SK-N-SH (cell line): ENCODE data around the gene C1RL. TPM values are rescaled to one million over a fixed set of nuclear protein-coding genes. Genes with fewer than 3 reads are reported as not detected.
"Not testable (repeated sequence)": the region's sequence is repeated elsewhere in the genome, so short reads cannot be mapped to it uniquely, and the experiment has no call there.

Experiments used
- CTCF ChIA-PET: fragments of 300-600, 350-600 bp; formaldehyde crosslinking; extraction: SDS; loops from one replicate; lab custom pipeline; 2021; lab: Yijun Ruan, JAX
- POLR2A ChIA-PET: fragments of 350-600 bp; sonication (Branson Sonifier 250); formaldehyde crosslinking; extraction: SDS; loops from one replicate; lab custom pipeline; 2020; ENCODE audit warnings: antibody characterized with exemption, inconsistent platforms; lab: Yijun Ruan, JAX
- DNase-seq: peaks from one replicate; pipeline ENCODE4 v3.0.0; 2012
- H2AFZ ChIP-seq: fragments of 200-600 bp; sonication (generic); 2 replicates; pipeline ENCODE4 v1.8.1; 2016; ENCODE audit warnings: antibody characterized with exemption, mild to moderate bottlenecking, low read depth
- H3F3A ChIP-seq: fragments of 200-600 bp; sonication (generic); replicated peaks from 2 replicates; pipeline ENCODE3; 2016; ENCODE audit warnings: antibody characterized with exemption, mild to moderate bottlenecking; ENCODE audit not compliant: insufficient read depth
- H3K27ac ChIP-seq, 2 experiments: fragments of 200-500 bp in 1 of 2; fragments of 200-600 bp in 1 of 2; sonication (Bioruptor generic) in 1 of 2; sonication (generic), shearing (Covaris generic) in 1 of 2; 2 replicates each; pipeline versions ENCODE4 v1.5.1 to v1.6.1; 2014 to 2016; ENCODE audit warnings: low read depth in 2 of 2, inconsistent platforms in 1 of 2, low read length in 1 of 2, mild to moderate bottlenecking in 1 of 2, mixed read lengths in 1 of 2
- H3K27me3 ChIP-seq: fragments of 200-600 bp; sonication (generic), shearing (Covaris generic); 2 replicates; pipeline ENCODE4 v1.6.1; 2016; ENCODE audit warnings: mixed run types; ENCODE audit not compliant: insufficient read depth
- H3K36me3 ChIP-seq, 2 experiments: fragments of 200-500 bp in 1 of 2; fragments of 200-600 bp in 1 of 2; sonication (Bioruptor generic) in 1 of 2; sonication (generic) in 1 of 2; replicated peaks in 1 of 2; 2 replicates each; pipeline versions ENCODE3 to v1.5.1; 2014 to 2016; ENCODE audit warnings: low read length in 1 of 2, mild to moderate bottlenecking in 1 of 2; ENCODE audit not compliant: insufficient read depth in 2 of 2, control insufficient read depth in 1 of 2
- H3K4me1 ChIP-seq, 2 experiments: fragments of 200-500 bp in 1 of 2; fragments of 200-600 bp in 1 of 2; sonication (Bioruptor generic) in 1 of 2; sonication (generic), shearing (Covaris generic) in 1 of 2; 2 replicates each; pipeline versions ENCODE4 v1.5.1 to v1.6.1; 2014 to 2016; ENCODE audit warnings: low read depth in 1 of 2, low read length in 1 of 2, mixed run types in 1 of 2; ENCODE audit not compliant: insufficient read depth in 2 of 2, control insufficient read depth in 1 of 2
- H3K4me2 ChIP-seq: fragments of 200-600 bp; sonication (generic), shearing (Covaris generic); 2 replicates; pipeline ENCODE4 v1.6.1; 2017; ENCODE audit warnings: mixed run types
- H3K4me3 ChIP-seq, 2 experiments: fragments of 200-500 bp in 1 of 2; fragments of 200-600 bp in 1 of 2; sonication (Bioruptor generic) in 1 of 2; sonication (generic), shearing (Covaris generic) in 1 of 2; 2 replicates each; pipeline versions ENCODE4 v1.5.1 to v1.8.1; 2014 to 2016; ENCODE audit warnings: low read depth in 2 of 2, inconsistent platforms in 1 of 2, low read length in 1 of 2, mild to moderate bottlenecking in 1 of 2, mixed read lengths in 1 of 2, moderate library complexity in 1 of 2
- H3K79me2 ChIP-seq: fragments of 200-600 bp; sonication (generic); 2 replicates; pipeline ENCODE4 v1.8.1; 2017; ENCODE audit warnings: mild to moderate bottlenecking; ENCODE audit not compliant: insufficient read depth
- H3K9ac ChIP-seq: fragments of 200-600 bp; sonication (generic); 2 replicates; pipeline ENCODE4 v1.6.1; 2017; ENCODE audit warnings: mixed run types
- H3K9me2 ChIP-seq: fragments of 200-600 bp; sonication (generic); 2 replicates; pipeline ENCODE4 v1.6.1; 2017; ENCODE audit warnings: mixed run types
- H3K9me3 ChIP-seq: fragments of 200-600 bp; sonication (generic); 2 replicates; pipeline ENCODE4 v1.6.1; 2017; ENCODE audit warnings: mixed run types, mild to moderate bottlenecking, moderate library complexity
- H4K20me1 ChIP-seq: fragments of 200-600 bp; sonication (generic); 2 replicates; pipeline ENCODE4 v1.6.1; 2017; ENCODE audit warnings: mild to moderate bottlenecking, mixed run types; ENCODE audit not compliant: insufficient read depth
- CHD2 ChIP-seq: fragments of 150-350 bp; IDR thresholded peaks from 2 replicates; pipeline ENCODE4 v1.6.1; 2018; ENCODE audit warnings: low read length; ENCODE audit not compliant: partially characterized antibody
- CTCF ChIP-seq: fragments of 200-600 bp; sonication (generic); IDR thresholded peaks from 2 replicates; pipeline ENCODE4 v1.6.1; 2017; ENCODE audit warnings: antibody characterized with exemption, mild to moderate bottlenecking, moderate library complexity
- FOXJ3 ChIP-seq: sonication (generic); formaldehyde crosslinking; IDR thresholded peaks from 2 replicates; pipeline ENCODE4 v1.5.1; 2020; ENCODE audit warnings: mild to moderate bottlenecking, missing genetic modification reagents
- FOXM1 ChIP-seq: IDR thresholded peaks from 2 replicates; pipeline ENCODE4 v1.4.0; 2012; ENCODE audit warnings: low read depth, mild to moderate bottlenecking
- GABPA ChIP-seq: IDR thresholded peaks from 2 replicates; pipeline ENCODE4 v1.4.0; 2012; ENCODE audit warnings: low read depth, mild to moderate bottlenecking
- JUND ChIP-seq: IDR thresholded peaks from 2 replicates; pipeline ENCODE4 v1.4.0; 2012
- NFIC ChIP-seq: IDR thresholded peaks from 2 replicates; pipeline ENCODE4 v1.4.0; 2012; ENCODE audit warnings: borderline replicate concordance
- NRF1 ChIP-seq: IDR thresholded peaks from 2 replicates; pipeline ENCODE4 v1.6.1; 2012; ENCODE audit warnings: low read depth, mild to moderate bottlenecking, low read length
- POLR2AphosphoS5 ChIP-seq: IDR thresholded peaks from 2 replicates; pipeline ENCODE4 v1.6.1; 2012; ENCODE audit warnings: low read depth, low read length
- REST ChIP-seq: IDR thresholded peaks from 2 replicates; pipeline ENCODE4 v1.6.1; 2012; ENCODE audit warnings: mild to moderate bottlenecking, low read depth, low read length, moderate library complexity
- RXRA ChIP-seq: IDR thresholded peaks from 2 replicates; pipeline ENCODE4 v1.4.0; 2012; ENCODE audit warnings: low read depth, mild to moderate bottlenecking, borderline replicate concordance
- TAF1 ChIP-seq: IDR thresholded peaks from 2 replicates; pipeline ENCODE4 v1.6.1; 2012; ENCODE audit warnings: low read depth, mild to moderate bottlenecking, low read length, moderate library complexity, borderline replicate concordance
- TCF12 ChIP-seq: IDR thresholded peaks from 2 replicates; pipeline ENCODE4 v1.4.0; 2012
- YY1 ChIP-seq: IDR thresholded peaks from 2 replicates; pipeline ENCODE4 v1.4.0; 2012; ENCODE audit warnings: low read depth, mild to moderate bottlenecking
- WGBS: methylation state at CpG from one replicate; pipeline ENCODE4 v1.1.6; 2017; ENCODE audit warnings: low lambda C conversion rate; 5-methylcytosine and 5-hydroxymethylcytosine counted together
- polyA plus RNA-seq, 3 experiments: library from polyadenylated mRNA; depleted of rRNA; stranded (reverse); fragments of >200 nt; gene quantifications; 2 replicates each; pipeline ENCODE4 v1.2.3, GENCODE V29; 2012
- TF ChIP-seq, protein P1 (sequence below): IDR thresholded peaks from 2 replicates; pipeline ENCODE4 v1.4.0; 2012; ENCODE audit warnings: low read depth, borderline replicate concordance

C1RL gene
- polyA plus RNA-seq, 1 of the 3 experiments (the other 2 are of a cell fraction), result 8.3 TPM

- Histone ChIP-seq H3K4me3 (peak overlapping the region; percentile 55 to 56), H3K27me3 (no peaks in the 10 kb centered on the region), H3K4me2 (peak overlapping the region; percentile 80), H3F3A (no peaks in the 10 kb centered on the region), H4K20me1 (no peaks in the 10 kb centered on the region), H3K36me3 (peaks cover 0 to 5% of the 10 kb centered on the region in 2 experiments), H3K9ac (peak overlapping the region; percentile 83; the same call in 1 of the 2 replicates), H3K9me3 (0 out of 2 replicates have a peak, but pooled peaks cover 6% of the 10 kb centered on the region)
- POLR2A ChIA-PET, result interaction anchor here (2.7 kb wide), 1 partner anchor 164 kb away, joined by 20 read pairs; the partner anchor contains the start of genes C12orf57 and RNU7-1
- CTCF ChIA-PET, result interaction anchor here (0.6 to 3.9 kb wide), 10 partner anchors 8 to 163 kb away, joined by 3 to 28 read pairs (median 7); partner anchors contain the start of genes C12orf57, C1R, C1S and LPCAT3
- TF ChIP-seq TCF12, result no peak
- no peak for TF ChIP-seq CHD2
- TF ChIP-seq, all 33 proteins: peak for 0
- Histone ChIP-seq H3K27ac (peak overlapping the region; percentile 61 to 83; a peak in 3 of 4 replicates), H3K9me2 (no peaks in the 10 kb centered on the region), H3K4me1 (peaks cover 0 to 15% of the 10 kb centered on the region in 2 experiments; a peak in 1 of 4 replicates), H3K79me2 (no peaks in the 10 kb centered on the region), H2AFZ (no peak overlapping the region)
- 67% methylated on average over 3 of the region's 3 CpGs for WGBS
- no peak for DNase-seq
Observed at GRCh38 chr12:7107636-7108002, 1.4 kb downstream of the C1RL start.

- not testable (repeated sequence) for H3K9me3 ChIP-seq, H3K9ac ChIP-seq, H3K4me2 ChIP-seq, H3K79me2 ChIP-seq, H4K20me1 ChIP-seq, H3F3A ChIP-seq, H3K27ac ChIP-seq, H2AFZ ChIP-seq, H3K36me3 ChIP-seq, H3K9me2 ChIP-seq, DNase-seq, H3K4me3 ChIP-seq, H3K27me3 ChIP-seq
- 95% methylated on average over 5 of the region's 5 CpGs for WGBS
- ChIA-PET CTCF (interaction anchor here (0.6 to 3.9 kb wide), 7 partner anchors 11 to 163 kb away, joined by 3 to 28 read pairs (median 9); partner anchors contain the start of genes C12orf57, C1R, C1S and RNU7-1), POLR2A (interaction anchor here (2.7 kb wide), 1 partner anchor 163 kb away, joined by 20 read pairs; the partner anchor contains the start of genes C12orf57 and RNU7-1)
- peaks cover 0 to 15% of the 10 kb centered on the region in 2 experiments; a peak in 1 of 4 replicates for H3K4me1 ChIP-seq
Observed at GRCh38 chr12:7107181-7107580, 1.8 kb downstream of the C1RL start.

DNA sequence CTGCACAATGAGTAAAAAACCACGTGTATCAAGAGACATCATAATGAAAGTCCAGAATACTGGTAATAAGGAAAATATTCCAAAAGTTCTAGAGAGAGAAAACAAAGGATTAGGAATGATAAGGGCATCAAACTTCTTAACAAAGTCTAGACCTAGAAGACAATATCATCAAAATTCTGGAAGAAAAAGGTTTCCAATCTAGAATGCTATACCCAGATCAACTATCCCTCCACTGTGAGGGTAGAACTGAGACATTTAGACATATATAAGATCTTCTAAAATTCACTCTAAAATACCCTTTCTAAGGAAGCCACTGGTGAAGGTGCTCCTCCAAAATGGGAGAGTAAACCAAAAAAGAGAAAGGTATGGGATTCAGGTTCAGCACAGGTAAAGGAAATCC lies 2.9 kb downstream of the C1RL start:
- H3F3A ChIP-seq, result no peaks in the 10 kb centered on the region
- WGBS, result 27% methylated on average over 1 of the region's 1 CpG
- H3K36me3 ChIP-seq, result peaks cover 0 to 5% of the 10 kb centered on the region in 2 experiments
- no peak for DNase-seq
- ChIA-PET CTCF (interaction anchor here (0.7 to 3.9 kb wide), 4 partner anchors 13 to 484 kb away, joined by 3 to 28 read pairs (median 4); partner anchors contain the start of genes C12orf57 and RNU7-1), POLR2A (no interaction called here)
- H3K27me3 ChIP-seq, result no peaks in the 10 kb centered on the region
- no peak overlapping the region for H3K27ac ChIP-seq
- no peak overlapping the region for H3K4me3 ChIP-seq
- H3K4me2 ChIP-seq, result no peak overlapping the region
- no peak overlapping the region for H2AFZ ChIP-seq
- no peaks in the 10 kb centered on the region for H4K20me1 ChIP-seq
- H3K79me2 ChIP-seq, result no peaks in the 10 kb centered on the region
- 0 out of 2 replicates have a peak, but pooled peaks cover 6% of the 10 kb centered on the region for H3K9me3 ChIP-seq
- no peak overlapping the region for H3K9ac ChIP-seq
- H3K9me2 ChIP-seq, result no peaks in the 10 kb centered on the region
- peaks cover 0 to 15% of the 10 kb centered on the region in 2 experiments; a peak in 1 of 4 replicates for H3K4me1 ChIP-seq
- TF ChIP-seq, protein P1, sequence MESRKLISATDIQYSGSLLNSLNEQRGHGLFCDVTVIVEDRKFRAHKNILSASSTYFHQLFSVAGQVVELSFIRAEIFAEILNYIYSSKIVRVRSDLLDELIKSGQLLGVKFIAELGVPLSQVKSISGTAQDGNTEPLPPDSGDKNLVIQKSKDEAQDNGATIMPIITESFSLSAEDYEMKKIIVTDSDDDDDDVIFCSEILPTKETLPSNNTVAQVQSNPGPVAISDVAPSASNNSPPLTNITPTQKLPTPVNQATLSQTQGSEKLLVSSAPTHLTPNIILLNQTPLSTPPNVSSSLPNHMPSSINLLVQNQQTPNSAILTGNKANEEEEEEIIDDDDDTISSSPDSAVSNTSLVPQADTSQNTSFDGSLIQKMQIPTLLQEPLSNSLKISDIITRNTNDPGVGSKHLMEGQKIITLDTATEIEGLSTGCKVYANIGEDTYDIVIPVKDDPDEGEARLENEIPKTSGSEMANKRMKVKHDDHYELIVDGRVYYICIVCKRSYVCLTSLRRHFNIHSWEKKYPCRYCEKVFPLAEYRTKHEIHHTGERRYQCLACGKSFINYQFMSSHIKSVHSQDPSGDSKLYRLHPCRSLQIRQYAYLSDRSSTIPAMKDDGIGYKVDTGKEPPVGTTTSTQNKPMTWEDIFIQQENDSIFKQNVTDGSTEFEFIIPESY, result no peak
- TF ChIP-seq NRF1 (no peak), GABPA (no peak), FOXM1 (no peak), YY1 (no peak), NFIC (no peak), REST (no peak), JUND (no peak), RXRA (no peak), TAF1 (no peak), POLR2AphosphoS5 (no peak), FOXJ3 (no peak), CTCF (no peak)
